Smooth muscle cell (in vitro differentiated cells): ENCODE data around the gene USP19. TPM values are rescaled to one million over a fixed set of nuclear protein-coding genes. Genes with fewer than 3 reads are reported as not detected.

ENCODE experiments used
- DNase-seq: peaks from one replicate; lab custom pipeline; 2025; ENCODE audit not compliant: unreplicated experiment; lab: John Stamatoyannopoulos, UW
- H2AFZ ChIP-seq: fragments of 200-600 bp; sonication (generic); 2 replicates; pipeline ENCODE4 v1.6.0; 2016; ENCODE audit warnings: antibody characterized with exemption, low read depth, mild to moderate bottlenecking
- H3F3A ChIP-seq: fragments of 200-600 bp; sonication (generic); 2 replicates; pipeline ENCODE4 v1.6.0; 2017; ENCODE audit warnings: antibody characterized with exemption, low read depth
- H3K27ac ChIP-seq: fragments of 200-600 bp; sonication (generic); 2 replicates; pipeline ENCODE4 v1.5.1; 2016; ENCODE audit warnings: low read depth, mild to moderate bottlenecking
- H3K27me3 ChIP-seq: fragments of 200-600 bp; sonication (generic); 2 replicates; pipeline ENCODE4 v1.6.1; 2016; ENCODE audit warnings: low read depth, mild to moderate bottlenecking
- H3K36me3 ChIP-seq: fragments of 200-600 bp; sonication (generic); 2 replicates; pipeline ENCODE4 v1.5.1; 2016; ENCODE audit warnings: low read depth
- H3K4me1 ChIP-seq: fragments of 200-600 bp; sonication (generic); 2 replicates; pipeline ENCODE4 v1.5.1; 2016; ENCODE audit warnings: low read depth
- H3K4me2 ChIP-seq: fragments of 200-600 bp; sonication (generic); 2 replicates; pipeline ENCODE4 v1.6.0; 2016; ENCODE audit warnings: mild to moderate bottlenecking
- H3K4me3 ChIP-seq: fragments of 200-600 bp; sonication (generic); 2 replicates; pipeline ENCODE4 v1.5.1; 2016; ENCODE audit warnings: mild to moderate bottlenecking
- H3K79me2 ChIP-seq: fragments of 200-600 bp; sonication (generic); 2 replicates; pipeline ENCODE4 v1.6.0; 2016; ENCODE audit warnings: low read depth, mild to moderate bottlenecking
- H3K9ac ChIP-seq: fragments of 200-600 bp; sonication (generic); 2 replicates; pipeline ENCODE4 v1.6.0; 2016; ENCODE audit warnings: low read depth
- H3K9me3 ChIP-seq: fragments of 200-600 bp; sonication (generic); replicated peaks from 2 replicates; pipeline ENCODE4 v1.5.1; 2016; ENCODE audit warnings: low read depth
- H4K20me1 ChIP-seq: fragments of 200-600 bp; sonication (generic); 2 replicates; pipeline ENCODE4 v1.6.0; 2016; ENCODE audit warnings: low read depth
- WGBS: methylation state at CpG from one replicate; pipeline ENCODE4 v1.1.7; 2016; ENCODE audit warnings: low lambda C conversion rate; 5-methylcytosine and 5-hydroxymethylcytosine counted together
- polyA plus RNA-seq: library from polyadenylated mRNA; unstranded; fragments of >200 nt; fragmentation: Nextera tagmentation; extraction: Ambion mirVana; gene quantifications from 2 replicates; pipeline ENCODE4 v1.2.1, GENCODE V29; 2016
- total RNA-seq: library from RNA; depleted of rRNA; stranded (reverse); fragments of >200 nt; gene quantifications from 2 replicates; pipeline ENCODE4 v1.2.3, GENCODE V29; 2014
- TF ChIP-seq, protein P1 (sequence below): fragments of 200-600 bp; sonication (generic); IDR thresholded peaks from 2 replicates; pipeline ENCODE4 v1.5.1; 2017; ENCODE audit warnings: borderline replicate concordance, mild to moderate bottlenecking, antibody characterized with exemption; ENCODE audit not compliant: insufficient read depth, poor library complexity, severe bottlenecking

The USP19 gene
- total and polyA plus RNA-seq, 2 experiments from 2014 or later: 21.1 to 22.1 TPM

GRCh38 chr3:49121132-49121736 lies 611 bp upstream of the USP19 start:
- 91% methylated on average over 17 of the region's 17 CpGs for WGBS
- Histone ChIP-seq H4K20me1 (no peaks in the 10 kb centered on the region), H3K27ac (peak overlapping the region; percentile 92), H3K9ac (no peak overlapping the region), H3K27me3 (no peaks in the 10 kb centered on the region), H3K4me2 (no peak overlapping the region), H2AFZ (no peak overlapping the region), H3K9me3 (no peaks in the 10 kb centered on the region), H3K4me3 (peak overlapping the region; percentile 71), H3K36me3 (no peaks in the 10 kb centered on the region), H3K79me2 (peaks cover 19% of the 10 kb centered on the region), H3K4me1 (peaks cover 5% of the 10 kb centered on the region), H3F3A (peaks cover 15% of the 10 kb centered on the region)
- TF ChIP-seq, protein P1, sequence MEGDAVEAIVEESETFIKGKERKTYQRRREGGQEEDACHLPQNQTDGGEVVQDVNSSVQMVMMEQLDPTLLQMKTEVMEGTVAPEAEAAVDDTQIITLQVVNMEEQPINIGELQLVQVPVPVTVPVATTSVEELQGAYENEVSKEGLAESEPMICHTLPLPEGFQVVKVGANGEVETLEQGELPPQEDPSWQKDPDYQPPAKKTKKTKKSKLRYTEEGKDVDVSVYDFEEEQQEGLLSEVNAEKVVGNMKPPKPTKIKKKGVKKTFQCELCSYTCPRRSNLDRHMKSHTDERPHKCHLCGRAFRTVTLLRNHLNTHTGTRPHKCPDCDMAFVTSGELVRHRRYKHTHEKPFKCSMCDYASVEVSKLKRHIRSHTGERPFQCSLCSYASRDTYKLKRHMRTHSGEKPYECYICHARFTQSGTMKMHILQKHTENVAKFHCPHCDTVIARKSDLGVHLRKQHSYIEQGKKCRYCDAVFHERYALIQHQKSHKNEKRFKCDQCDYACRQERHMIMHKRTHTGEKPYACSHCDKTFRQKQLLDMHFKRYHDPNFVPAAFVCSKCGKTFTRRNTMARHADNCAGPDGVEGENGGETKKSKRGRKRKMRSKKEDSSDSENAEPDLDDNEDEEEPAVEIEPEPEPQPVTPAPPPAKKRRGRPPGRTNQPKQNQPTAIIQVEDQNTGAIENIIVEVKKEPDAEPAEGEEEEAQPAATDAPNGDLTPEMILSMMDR: no peak
- no peak for DNase-seq

DNA sequence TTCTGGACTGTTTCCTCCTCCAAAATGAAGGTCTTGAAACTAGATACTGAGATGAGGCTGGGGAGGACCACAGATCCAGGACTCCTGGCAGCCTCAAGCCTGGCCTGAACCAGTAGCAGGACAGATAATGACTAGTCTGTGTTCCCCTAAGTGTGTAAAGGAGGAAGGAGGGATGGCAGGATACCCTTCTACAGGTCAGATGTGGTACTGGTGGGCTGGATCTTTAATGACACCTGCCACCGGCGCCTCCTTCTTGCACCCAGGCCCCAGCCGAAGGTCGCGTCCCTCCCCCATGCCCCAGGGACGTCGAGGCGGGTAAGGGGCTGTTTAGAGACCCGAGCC lies 556 bp downstream of the USP19 start:
- Histone ChIP-seq H3K4me2 (peak overlapping the region; percentile 87), H2AFZ (no peak overlapping the region), H3F3A (peaks cover 15% of the 10 kb centered on the region), H4K20me1 (no peaks in the 10 kb centered on the region), H3K4me1 (peaks cover 5% of the 10 kb centered on the region), H3K9me3 (no peaks in the 10 kb centered on the region), H3K27ac (peak overlapping the region; percentile 92), H3K36me3 (no peaks in the 10 kb centered on the region), H3K27me3 (no peaks in the 10 kb centered on the region), H3K4me3 (peak overlapping the region; percentile 71), H3K9ac (peak overlapping the region; percentile 93), H3K79me2 (peaks cover 19% of the 10 kb centered on the region)
- TF ChIP-seq, protein P1: no peak
- WGBS: 5% methylated on average over 8 of the region's 9 CpGs
- DNase-seq: no peak

- Histone ChIP-seq H2AFZ (no peak overlapping the region), H3K9me3 (no peaks in the 10 kb centered on the region), H3K27me3 (no peaks in the 10 kb centered on the region), H3K36me3 (no peaks in the 10 kb centered on the region), H3K27ac (peak overlapping the region; percentile 92), H3K9ac (peak overlapping the region; percentile 93), H3K4me2 (peak overlapping the region; percentile 87), H3K79me2 (peaks cover 19% of the 10 kb centered on the region), H4K20me1 (no peaks in the 10 kb centered on the region), H3K4me3 (peak overlapping the region; percentile 71), H3K4me1 (peaks cover 5% of the 10 kb centered on the region), H3F3A (peaks cover 15% of the 10 kb centered on the region)
- no peak for DNase-seq
- WGBS: 80% methylated on average over 3 of the region's 3 CpGs
- TF ChIP-seq, protein P1: no peak
Observed at GRCh38 chr3:49119439-49119838, 1.2 kb downstream of the USP19 start.

DNA sequence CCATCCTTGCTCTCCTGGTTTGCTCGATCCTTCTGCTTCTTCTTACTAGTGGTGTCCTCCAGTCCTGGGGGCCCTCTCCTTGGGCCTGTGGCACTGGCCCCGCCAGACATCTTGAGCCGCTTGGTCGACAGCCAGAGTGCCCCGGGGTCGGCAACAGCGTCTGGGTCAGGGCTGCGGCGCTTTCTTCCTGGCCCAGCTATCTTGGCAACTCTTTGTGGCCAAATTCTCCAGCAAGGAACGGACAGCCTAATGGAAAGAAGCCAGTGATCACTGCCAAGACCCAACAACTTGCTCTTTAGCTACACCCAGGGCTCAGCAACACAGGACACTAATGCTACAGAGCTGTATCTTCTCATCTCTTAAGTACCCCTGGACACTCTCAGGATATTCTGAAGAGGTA lies 1.6 kb downstream of the USP19 start:
- H3K9ac ChIP-seq: no peak overlapping the region
- TF ChIP-seq, protein P1: no peak
- no peaks in the 10 kb centered on the region for H3K36me3 ChIP-seq
- WGBS: 93% methylated on average over 10 of the region's 10 CpGs
- H4K20me1 ChIP-seq: no peaks in the 10 kb centered on the region
- DNase-seq: no peak
- peak overlapping the region; percentile 87 for H3K4me2 ChIP-seq
- H3K9me3 ChIP-seq: no peaks in the 10 kb centered on the region
- peak overlapping the region; percentile 92 for H3K27ac ChIP-seq
- H3F3A ChIP-seq: peaks cover 15% of the 10 kb centered on the region
- H3K27me3 ChIP-seq: no peaks in the 10 kb centered on the region
- no peak overlapping the region for H3K4me3 ChIP-seq
- H3K4me1 ChIP-seq: peaks cover 5% of the 10 kb centered on the region
- peaks cover 19% of the 10 kb centered on the region for H3K79me2 ChIP-seq
- no peak overlapping the region for H2AFZ ChIP-seq
